ENCODE results near the gene PRRC1. TPM values are rescaled to one million over a fixed set of nuclear protein-coding genes. Genes with fewer than 3 reads are reported as not detected.

PRRC1 gene
- polyA plus RNA-seq, 1 of the 3 experiments (the other 2 are of a cell fraction) = 26.6 TPM

DNA sequence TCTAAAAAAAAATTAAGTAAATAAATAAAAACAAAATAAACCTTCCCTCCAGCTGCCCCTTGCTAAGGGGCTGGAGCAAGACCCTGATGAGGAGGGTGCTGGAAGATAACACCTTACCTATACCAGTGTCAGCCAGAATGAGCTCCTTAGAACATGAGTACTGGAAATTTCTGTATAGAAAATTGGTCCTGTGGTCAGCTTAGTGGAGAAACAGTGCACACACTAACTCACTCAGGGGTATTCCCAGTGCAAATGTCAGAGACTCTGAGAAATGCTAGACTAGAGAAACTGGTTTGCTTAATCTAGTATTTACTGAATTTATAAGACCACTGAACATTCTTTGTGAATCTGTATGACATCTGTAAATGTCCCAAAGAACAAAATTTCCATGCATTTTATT lies 69.4 kb downstream of the PRRC1 start:
- Histone ChIP-seq H3K36me3 (replicated peaks in 1 of 2; ENCODE audit: control insufficient read depth in 1 of 2, insufficient read depth in 2 of 2, low read length in 1 of 2) (no peaks in the 10 kb centered on the region), H3K4me1 (ENCODE audit: control insufficient read depth in 1 of 2, insufficient read depth in 2 of 2, low read depth in 1 of 2, low read length in 1 of 2) (no peaks in the 10 kb centered on the region), H3F3A (replicated peaks; ENCODE audit: insufficient read depth) (no peaks in the 10 kb centered on the region), H4K20me1 (ENCODE audit: insufficient read depth) (no peaks in the 10 kb centered on the region), H3K9me3 (no peaks in the 10 kb centered on the region), H2AFZ (ENCODE audit: low read depth) (no peak overlapping the region), H3K4me3 (ENCODE audit: low read depth in 2 of 2, low read length in 1 of 2) (no peak overlapping the region), H3K9ac (no peak overlapping the region), H3K9me2 (no peaks in the 10 kb centered on the region), H3K27ac (ENCODE audit: low read depth in 2 of 2, low read length in 1 of 2) (no peak overlapping the region), H3K27me3 (ENCODE audit: insufficient read depth) (no peaks in the 10 kb centered on the region; the same call in 1 of the 2 replicates), H3K79me2 (ENCODE audit: insufficient read depth) (no peaks in the 10 kb centered on the region), H3K4me2 (no peak overlapping the region)
- TF ChIP-seq TAF1 (IDR thresholded peaks at IDR 0.05; ENCODE audit: borderline replicate concordance, low read depth, low read length) (no peak), NRF1 (IDR thresholded peaks at IDR 0.05; ENCODE audit: low read depth, low read length) (no peak)
- ChIA-PET CTCF (no interaction called here), POLR2A (no interaction called here)
- DNase-seq = no peak

DNA sequence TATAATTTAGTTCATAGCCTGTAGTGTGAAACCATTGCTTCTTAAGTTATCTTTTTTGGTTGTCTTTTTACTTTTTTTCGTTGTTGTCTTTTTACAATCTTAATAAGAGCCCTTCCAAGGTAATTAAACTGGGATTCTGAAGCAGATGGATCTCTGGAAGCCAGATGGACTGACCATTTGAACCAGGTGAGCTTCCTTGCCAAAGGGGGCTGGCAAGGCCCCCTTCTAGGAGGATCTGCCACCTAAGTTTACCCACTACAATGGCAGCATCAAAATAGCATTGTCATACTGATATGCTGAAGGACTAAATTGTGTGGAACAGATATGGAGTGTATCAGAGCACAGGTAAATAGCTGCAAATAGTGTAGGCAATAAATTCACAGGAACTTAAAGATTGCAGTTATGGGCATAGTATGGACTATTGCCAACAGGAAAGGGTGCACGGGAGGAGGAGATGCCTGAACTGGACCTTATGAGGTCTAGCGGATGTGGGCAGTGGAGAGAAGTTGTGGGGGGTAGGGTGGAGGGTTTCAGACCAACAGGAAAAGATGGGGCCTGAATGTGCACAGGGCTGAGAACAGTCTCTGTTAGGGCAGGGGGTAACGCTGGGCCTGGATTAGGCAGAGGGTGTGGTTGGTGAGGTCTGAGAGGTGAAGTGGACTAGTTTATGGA lies 69.9 kb downstream of the PRRC1 start:
- no peak overlapping the region for H3K4me3 ChIP-seq (ENCODE audit: low read depth in 2 of 2, low read length in 1 of 2)
- POLR2A ChIA-PET = no interaction called here
- WGBS (ENCODE audit: low lambda C conversion rate) = 35% methylated on average over 4 of the region's 4 CpGs

More for the DNA sequence above, 69.9 kb downstream of the PRRC1 start:
- Histone ChIP-seq H3K9me3 (no peaks in the 10 kb centered on the region), H3K27me3 (ENCODE audit: insufficient read depth) (no peaks in the 10 kb centered on the region; the same call in 1 of the 2 replicates), H3K4me1 (ENCODE audit: control insufficient read depth in 1 of 2, insufficient read depth in 2 of 2, low read depth in 1 of 2, low read length in 1 of 2) (no peaks in the 10 kb centered on the region), H3K27ac (ENCODE audit: low read depth in 2 of 2, low read length in 1 of 2) (no peak overlapping the region), H3K9me2 (no peaks in the 10 kb centered on the region), H3K36me3 (replicated peaks in 1 of 2; ENCODE audit: control insufficient read depth in 1 of 2, insufficient read depth in 2 of 2, low read length in 1 of 2) (no peaks in the 10 kb centered on the region), H3K4me2 (no peak overlapping the region), H4K20me1 (ENCODE audit: insufficient read depth) (no peaks in the 10 kb centered on the region), H2AFZ (ENCODE audit: low read depth) (no peak overlapping the region), H3K9ac (no peak overlapping the region), H3F3A (replicated peaks; ENCODE audit: insufficient read depth) (no peaks in the 10 kb centered on the region), H3K79me2 (ENCODE audit: insufficient read depth) (no peaks in the 10 kb centered on the region)
- TF ChIP-seq FOSL2 (IDR thresholded peaks at IDR 0.05; ENCODE audit: borderline replicate concordance, low read depth) = no peak
- TF ChIP-seq POLR2AphosphoS5 (IDR thresholded peaks at IDR 0.05; ENCODE audit: low read depth, low read length) = no peak
- no peak for TF ChIP-seq FOXJ3 (CRISPR knock-in tag; IDR thresholded peaks at IDR 0.05)
- no peak for TF ChIP-seq JUND (IDR thresholded peaks at IDR 0.05)
- TF ChIP-seq NRF1 (IDR thresholded peaks at IDR 0.05; ENCODE audit: low read depth, low read length) = no peak
- TF ChIP-seq REST (IDR thresholded peaks at IDR 0.05; ENCODE audit: low read depth, low read length) = no peak
- TF ChIP-seq YY1 (IDR thresholded peaks at IDR 0.05; ENCODE audit: low read depth) = no peak
- no peak for TF ChIP-seq MXI1 (IDR thresholded peaks at IDR 0.05; ENCODE audit: low read depth, low read length)
- TF ChIP-seq EP300 (IDR thresholded peaks at IDR 0.05; ENCODE audit: borderline replicate concordance in 1 of 2, low read depth in 1 of 2, low read length in 1 of 2) = no peak
- TF ChIP-seq SMC3 (IDR thresholded peaks at IDR 0.05; ENCODE audit: low read depth, low read length) = no peak
- TF ChIP-seq NFIC (IDR thresholded peaks at IDR 0.05; ENCODE audit: borderline replicate concordance) = no peak
- no peak for TF ChIP-seq TCF12 (IDR thresholded peaks at IDR 0.05)
- TF ChIP-seq USF1 (IDR thresholded peaks at IDR 0.05; ENCODE audit: borderline replicate concordance, low read depth) = no peak
- DNase-seq = no peak
- CTCF ChIA-PET = no interaction called here

Data from SK-N-SH (cell line).